Measurements from ENCODE around the gene RFWD3.

GRCh38 chr16:74677868-74678267 lies 11.2 kb upstream of the RFWD3 start:
- no peak for TF ChIP-seq CTCF (IDR thresholded peaks at IDR 0.05)
- no peak for TF ChIP-seq EP300 (IDR thresholded peaks at IDR 0.05)
- TF ChIP-seq POLR2A (IDR thresholded peaks at IDR 0.05) = no peak
